ENCODE data around the gene PAMR1.

The PAMR1 gene

GRCh38 chr11:35543481-35543880 is 18.1 kb upstream of the PAMR1 start:
- H3K27me3 ChIP-seq (ENCODE audit: low read length), result no peaks in the 10 kb centered on the region
- H3K79me2 ChIP-seq (ENCODE audit: insufficient read depth, low read length), result no peaks in the 10 kb centered on the region
- no peak overlapping the region for H3K27ac ChIP-seq (ENCODE audit: low read depth, low read length)
- H3K4me3 ChIP-seq (ENCODE audit: insufficient read depth, low read length, poor library complexity, severe bottlenecking), result no peak overlapping the region
- H3K9ac ChIP-seq (ENCODE audit: low read length), result no peak overlapping the region
- H4K20me1 ChIP-seq (ENCODE audit: low read depth, low read length), result no peaks in the 10 kb centered on the region
- H3K9me3 ChIP-seq (ENCODE audit: insufficient read depth, low read length), result no peaks in the 10 kb centered on the region
- no peaks in the 10 kb centered on the region for H3F3A ChIP-seq (ENCODE audit: insufficient read depth)
- no peaks in the 10 kb centered on the region for H3K9me2 ChIP-seq (replicated peaks; ENCODE audit: insufficient read depth, low read length)
- no peak overlapping the region for H2AFZ ChIP-seq (ENCODE audit: low read depth, low read length, severe bottlenecking)
- no peaks in the 10 kb centered on the region for H3K36me3 ChIP-seq (ENCODE audit: low read length)
- H3K4me2 ChIP-seq (ENCODE audit: low read depth, low read length, poor library complexity, severe bottlenecking), result no peak overlapping the region
- TF ChIP-seq EZH2phosphoT487 (conservative IDR thresholded peaks at IDR 0.05; ENCODE audit: low read length), result no peak
- no peak for TF ChIP-seq CTCF (IDR thresholded peaks at IDR 0.05; ENCODE audit: insufficient read depth, low read length, poor library complexity, severe bottlenecking)

GRCh38 chr11:35541621-35542375 is 16.4 kb upstream of the PAMR1 start:
- H3K27ac ChIP-seq (ENCODE audit: low read depth, low read length), result no peak overlapping the region
- TF ChIP-seq EZH2phosphoT487 (conservative IDR thresholded peaks at IDR 0.05; ENCODE audit: low read length) (no peak), CTCF (IDR thresholded peaks at IDR 0.05; ENCODE audit: insufficient read depth, low read length, poor library complexity, severe bottlenecking) (no peak)

DNA sequence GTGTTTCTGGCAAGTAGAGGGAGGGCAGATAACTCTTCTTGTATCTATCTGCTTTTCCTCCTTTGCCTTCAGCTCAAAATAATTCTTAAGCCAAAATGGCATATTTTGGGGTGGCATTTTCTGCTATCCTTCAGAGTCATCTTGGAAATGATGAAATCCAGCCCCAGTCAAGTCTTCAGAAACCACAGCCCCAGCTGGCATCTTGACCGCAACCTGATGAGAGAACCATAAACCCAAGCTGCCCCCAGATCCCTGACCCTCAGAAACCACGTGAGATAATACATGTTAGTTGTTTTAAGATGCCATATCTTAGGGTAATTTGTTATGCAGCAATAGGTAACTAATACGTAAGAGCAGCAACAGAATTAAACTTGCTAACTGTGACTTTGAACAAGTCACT is 15.1 kb upstream of the PAMR1 start:
- no peak overlapping the region for H3K9ac ChIP-seq (ENCODE audit: low read length)
- H3K9me3 ChIP-seq (ENCODE audit: insufficient read depth, low read length), result no peaks in the 10 kb centered on the region
- H3K4me3 ChIP-seq (ENCODE audit: insufficient read depth, low read length, poor library complexity, severe bottlenecking), result no peak overlapping the region
- H3K79me2 ChIP-seq (ENCODE audit: insufficient read depth, low read length), result no peaks in the 10 kb centered on the region
- no peaks in the 10 kb centered on the region for H3F3A ChIP-seq (ENCODE audit: insufficient read depth)
- no peak overlapping the region for H3K4me2 ChIP-seq (ENCODE audit: low read depth, low read length, poor library complexity, severe bottlenecking)
- H3K36me3 ChIP-seq (ENCODE audit: low read length), result no peaks in the 10 kb centered on the region
- no peaks in the 10 kb centered on the region for H3K27me3 ChIP-seq (ENCODE audit: low read length)
- no peak for TF ChIP-seq EZH2phosphoT487 (conservative IDR thresholded peaks at IDR 0.05; ENCODE audit: low read length)
- no peak for TF ChIP-seq CTCF (IDR thresholded peaks at IDR 0.05; ENCODE audit: insufficient read depth, low read length, poor library complexity, severe bottlenecking)
- no peaks in the 10 kb centered on the region for H4K20me1 ChIP-seq (ENCODE audit: low read depth, low read length)
- H3K9me2 ChIP-seq (replicated peaks; ENCODE audit: insufficient read depth, low read length), result no peaks in the 10 kb centered on the region
- H2AFZ ChIP-seq (ENCODE audit: low read depth, low read length, severe bottlenecking), result no peak overlapping the region
- H3K27ac ChIP-seq (ENCODE audit: low read depth, low read length), result no peak overlapping the region

More at GRCh38 chr11:35541621-35542375, 16.4 kb upstream of the PAMR1 start:
- H2AFZ ChIP-seq (ENCODE audit: low read depth, low read length, severe bottlenecking), result no peak overlapping the region
- H3K36me3 ChIP-seq (ENCODE audit: low read length), result no peaks in the 10 kb centered on the region
- H3K4me3 ChIP-seq (ENCODE audit: insufficient read depth, low read length, poor library complexity, severe bottlenecking), result no peak overlapping the region
- H3K79me2 ChIP-seq (ENCODE audit: insufficient read depth, low read length), result no peaks in the 10 kb centered on the region
- no peaks in the 10 kb centered on the region for H3K9me2 ChIP-seq (replicated peaks; ENCODE audit: insufficient read depth, low read length)
- H3K27me3 ChIP-seq (ENCODE audit: low read length), result no peaks in the 10 kb centered on the region
- no peaks in the 10 kb centered on the region for H3F3A ChIP-seq (ENCODE audit: insufficient read depth)
- no peaks in the 10 kb centered on the region for H4K20me1 ChIP-seq (ENCODE audit: low read depth, low read length)
- H3K4me2 ChIP-seq (ENCODE audit: low read depth, low read length, poor library complexity, severe bottlenecking), result no peak overlapping the region
- H3K9ac ChIP-seq (ENCODE audit: low read length), result no peak overlapping the region
- no peaks in the 10 kb centered on the region for H3K9me3 ChIP-seq (ENCODE audit: insufficient read depth, low read length)

Data from SU-DHL-6 (cell line).